Retinal pigment epithelial cell (primary cell): ENCODE results near the gene GYG1.
A peak's percentile ranks its signal among the peaks of the same experiment; 100 is the strongest.

Experiments
- DNase-seq: peaks from one replicate; pipeline ENCODE4 v3.0.0-alpha.2; 2010; ENCODE audit warnings: low read depth
- H3K4me3 ChIP-seq: 2 replicates; pipeline ENCODE4 v1.5.1; 2011; ENCODE audit warnings: mild to moderate bottlenecking, low read length, control low read depth, moderate library complexity
- CTCF ChIP-seq: conservative IDR thresholded peaks from 2 replicates; pipeline ENCODE4 v1.5.1; 2011; ENCODE audit warnings: low read depth, low read length, control low read depth, inconsistent platforms

GYG1 gene

GRCh38 chr3:149018247-149018646 is 26.9 kb downstream of the GYG1 start:
- no peak for TF ChIP-seq CTCF
- H3K4me3 ChIP-seq: no peak overlapping the region
- no peak for DNase-seq

- no peak for TF ChIP-seq CTCF
Observed at GRCh38 chr3:149019580-149019979, 28.2 kb downstream of the GYG1 start.

GRCh38 chr3:149020196-149020838 is 29.0 kb downstream of the GYG1 start:
- no peak for TF ChIP-seq CTCF
- peak; percentile 94 for DNase-seq
- no peak overlapping the region for H3K4me3 ChIP-seq

More at GRCh38 chr3:149019580-149019979, 28.2 kb downstream of the GYG1 start:
- no peak for DNase-seq
- no peak overlapping the region for H3K4me3 ChIP-seq

GRCh38 chr3:149020839-149021252 is 29.5 kb downstream of the GYG1 start:
- H3K4me3 ChIP-seq: no peak overlapping the region
- no peak for DNase-seq
- TF ChIP-seq CTCF: no peak

- no peak for DNase-seq
- TF ChIP-seq CTCF: no peak
- H3K4me3 ChIP-seq: no peak overlapping the region
Observed at GRCh38 chr3:149021830-149022229, 30.5 kb downstream of the GYG1 start.

GRCh38 chr3:149023951-149024350 is 32.6 kb downstream of the GYG1 start:
- no peak for TF ChIP-seq CTCF
- H3K4me3 ChIP-seq: no peak overlapping the region
- DNase-seq: no peak

- no peak overlapping the region for H3K4me3 ChIP-seq
- DNase-seq: no peak
- no peak for TF ChIP-seq CTCF
Observed at GRCh38 chr3:149026718-149027117, 35.4 kb downstream of the GYG1 start.
